ENCODE measurements around the gene SLC4A1.

Gene SLC4A1

DNA sequence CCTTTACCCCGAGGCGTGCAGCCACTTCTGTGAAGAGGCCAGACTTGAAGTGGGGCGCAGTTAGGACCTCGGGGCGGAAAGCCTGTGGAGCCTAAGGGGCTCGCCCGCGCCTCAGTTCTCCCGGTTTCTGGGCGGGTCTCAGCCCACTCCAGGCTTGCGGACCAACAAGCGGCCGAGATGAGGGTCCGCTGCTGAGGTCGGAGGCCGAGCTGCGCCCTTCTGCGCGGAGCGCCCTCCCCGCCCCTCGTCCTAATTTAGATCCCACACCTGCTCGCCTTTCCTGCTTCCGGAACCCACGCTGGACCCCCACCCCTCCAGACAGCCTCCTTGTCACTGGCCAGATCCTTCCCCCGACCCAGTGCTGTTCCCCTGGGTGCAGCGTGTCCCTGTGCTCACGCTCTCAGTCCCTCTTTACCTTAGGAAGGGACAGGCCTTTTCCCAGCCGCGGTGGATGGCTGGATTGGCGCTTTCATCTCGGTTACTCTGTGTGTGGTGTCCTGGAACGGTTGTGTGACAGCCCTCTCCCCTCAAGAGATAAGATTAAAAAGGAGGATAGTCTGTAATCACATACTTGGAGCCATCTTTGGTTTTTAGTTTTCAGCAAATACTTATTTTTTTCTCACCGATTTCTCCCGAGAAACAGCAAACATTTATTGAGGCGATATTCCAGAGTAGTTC, 67.3 kb downstream of the SLC4A1 start:
- no peak for TF ChIP-seq CTCF (IDR thresholded peaks at IDR 0.05; ENCODE audit: control insufficient read depth, extremely low read depth, insufficient read depth)
- DNase-seq (ENCODE audit: low read depth), result no peak
- H3K4me3 ChIP-seq (ENCODE audit: low read depth, low read length), result peak overlapping the region; percentile 63

DNA sequence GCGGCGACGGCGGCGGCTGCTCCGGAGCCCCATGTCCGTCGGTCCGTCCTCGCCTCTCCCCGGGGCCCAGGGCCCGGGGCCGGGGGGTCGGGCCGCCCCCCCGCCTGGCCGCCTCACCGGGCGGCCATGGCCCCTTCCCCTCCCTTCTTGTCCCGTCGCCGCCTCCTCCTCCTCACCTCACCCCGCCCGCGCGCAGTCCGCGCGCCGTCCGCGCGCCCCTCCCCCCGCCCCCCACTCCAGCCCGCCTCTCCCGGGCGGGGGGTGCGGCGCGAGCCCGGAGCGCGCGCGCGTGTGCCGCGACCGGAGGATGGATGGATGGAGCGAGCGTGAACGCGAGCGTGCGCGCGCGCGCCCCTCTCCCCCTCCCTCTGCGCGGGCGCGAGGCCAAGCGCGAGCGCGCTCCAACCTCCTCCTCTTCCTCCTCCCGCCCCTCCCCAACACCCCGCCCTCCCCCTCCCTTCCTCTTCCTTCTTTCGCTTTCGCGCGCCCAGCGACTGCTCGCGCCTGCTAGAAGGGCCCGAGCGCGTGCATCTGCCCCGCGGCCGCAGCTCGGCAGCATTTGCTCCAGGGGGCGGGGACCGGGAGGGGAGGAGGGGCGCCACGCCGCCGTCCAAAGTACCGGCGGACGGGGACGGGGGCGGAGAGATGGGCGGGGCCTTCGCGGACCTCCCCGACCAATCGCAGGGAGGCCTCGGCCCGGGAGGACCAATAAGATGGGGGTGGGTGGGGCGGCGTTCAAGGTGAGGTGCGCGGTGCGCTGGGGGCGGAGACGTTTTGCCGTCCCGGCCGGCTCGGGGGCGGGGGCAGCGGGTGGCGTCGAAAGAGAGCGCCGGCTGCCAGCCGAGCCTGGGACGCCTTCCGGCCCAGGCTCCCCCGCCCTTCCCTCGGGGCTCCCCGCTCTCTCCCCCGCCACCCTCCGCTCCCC, 68.1 kb downstream of the SLC4A1 start, which contains the start of gene ATXN7L3:
ATXN7L3 (minus strand) TSS at position 332 of the 925 bp plus-strand sequence. CDS start 1,814 bp downstream, outside the sequence.
- H3K4me3 ChIP-seq (ENCODE audit: low read depth, low read length), result peak within 1 kb of the TSS; percentile 63
- TF ChIP-seq CTCF (IDR thresholded peaks at IDR 0.05; ENCODE audit: control insufficient read depth, extremely low read depth, insufficient read depth), result no peak
- DNase-seq (ENCODE audit: low read depth), result peak; percentile 75

DNA sequence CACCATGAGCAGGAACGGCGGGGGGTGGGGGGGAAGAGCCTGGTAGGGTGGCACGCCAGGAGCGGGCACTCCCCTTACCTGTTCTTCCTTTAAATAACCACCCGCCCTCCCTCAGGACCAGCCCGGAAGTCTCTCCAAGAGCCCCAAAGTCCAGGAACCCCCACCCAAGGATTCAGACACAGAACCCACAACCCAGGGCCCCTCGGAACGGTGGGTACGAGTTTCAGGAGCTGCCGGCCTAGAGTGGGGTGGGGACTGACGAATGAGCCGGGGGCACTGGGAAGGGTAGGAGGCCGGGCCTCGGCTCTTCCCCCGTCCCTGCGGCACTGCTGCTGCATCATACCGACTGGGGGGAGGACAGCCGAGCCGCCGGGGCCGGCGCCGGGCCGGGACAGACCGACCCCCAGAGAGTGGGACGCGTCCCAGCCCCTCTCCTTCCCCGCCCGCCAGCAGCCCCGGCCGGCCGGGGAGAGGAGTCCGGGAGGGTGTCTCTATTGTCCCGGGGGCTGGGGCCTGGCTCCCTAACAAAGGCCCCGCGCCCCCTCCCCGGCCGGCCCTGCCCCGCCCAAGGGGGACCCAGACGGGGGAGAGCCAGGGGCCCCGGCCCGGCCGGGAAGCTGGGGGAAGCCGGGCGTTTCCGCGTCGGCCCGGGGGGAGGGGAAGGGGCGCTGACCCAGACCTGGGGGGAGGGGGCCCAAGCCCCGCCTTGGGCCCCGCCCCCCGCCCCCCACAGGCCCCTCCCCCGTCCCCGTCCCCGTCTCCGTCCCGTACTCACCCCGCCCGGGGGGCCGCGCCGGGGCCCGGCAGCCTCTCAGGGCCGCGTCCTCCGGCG, 69.0 kb downstream of the SLC4A1 start:
- no peak for DNase-seq (ENCODE audit: low read depth)
- H3K4me3 ChIP-seq (ENCODE audit: low read depth, low read length), result peak overlapping the region; percentile 63
- no peak for TF ChIP-seq CTCF (IDR thresholded peaks at IDR 0.05; ENCODE audit: control insufficient read depth, extremely low read depth, insufficient read depth)

Measured in LNCaP clone FGC (cell line).